Measurements from ENCODE around the gene SERPINB6.

DNA sequence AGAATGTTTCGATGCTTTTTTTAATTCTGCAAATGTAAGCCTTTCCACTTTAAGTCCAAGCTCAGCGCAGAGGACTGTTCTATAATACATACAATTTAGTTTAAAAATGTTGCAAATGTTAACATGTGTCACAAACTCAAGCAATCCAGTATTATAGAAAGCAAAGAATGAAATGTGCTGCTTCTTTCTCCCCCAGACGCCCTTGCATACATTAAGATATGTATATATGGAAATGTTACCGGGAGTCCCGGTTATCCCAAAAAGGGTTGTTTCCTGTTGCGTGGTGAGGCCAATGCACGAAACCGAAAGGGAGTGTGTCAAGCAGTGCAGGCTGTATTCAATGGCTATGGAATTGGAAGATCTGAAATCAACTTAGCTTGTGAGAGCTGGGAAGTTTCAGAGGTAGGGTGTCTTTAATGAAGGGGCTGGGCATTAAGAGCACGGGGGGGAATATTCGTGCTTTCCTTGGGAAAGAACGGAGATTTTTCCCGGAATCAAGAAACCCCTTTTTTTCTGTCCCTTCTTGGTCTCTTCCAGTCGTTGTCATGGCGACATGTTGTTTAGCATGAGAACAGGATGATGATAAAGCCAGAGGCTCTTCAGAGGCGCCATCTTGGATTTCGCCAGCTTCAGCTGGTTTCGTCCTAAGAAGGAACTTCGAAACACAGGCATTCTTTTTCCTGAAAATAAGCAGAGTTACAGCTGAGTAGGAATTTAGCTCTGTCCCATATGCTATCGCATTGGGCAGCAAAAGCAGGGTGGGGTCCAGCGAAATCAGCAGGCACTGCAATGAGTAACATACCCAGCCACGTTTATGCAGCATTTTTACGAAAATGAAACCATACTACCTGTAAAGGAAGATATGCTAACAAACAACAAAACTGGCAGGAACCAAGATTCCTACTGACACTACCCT lies 18.2 kb upstream of the SERPINB6 start:
- peak; percentile 33; the same call in 1 of the 2 replicates for TF ChIP-seq CTCF (conservative IDR thresholded peaks at IDR 0.05; ENCODE audit: low read length)
- no peak for TF ChIP-seq EZH2phosphoT487 (IDR thresholded peaks at IDR 0.05; ENCODE audit: borderline replicate concordance, low read depth, low read length)

All from OCI-LY7 (cell line).